ENCODE results near the gene DENND10. TPM values are rescaled to one million over a fixed set of nuclear protein-coding genes. Genes with fewer than 3 reads are reported as not detected.
"Not testable (repeated sequence)": the region's sequence is repeated elsewhere in the genome, so short reads cannot be mapped to it uniquely, and the experiment has no call there.

DENND10 gene
- polyA plus RNA-seq, 2 donors: 20.4 to 26.2 TPM

- H3K27me3 ChIP-seq (ENCODE audit: control insufficient read depth in 1 of 2, insufficient read depth in 2 of 2, low read length in 2 of 2): no peaks in the 10 kb centered on the region
- 79% methylated on average over 13 of the region's 13 CpGs for WGBS, 2 donors
- peaks cover 4 to 18% of the 10 kb centered on the region in 2 donors for H3K36me3 ChIP-seq (ENCODE audit: control insufficient read depth in 2 of 2, insufficient read depth in 2 of 2, low read length in 1 of 2)
- H3K4me1 ChIP-seq (ENCODE audit: control insufficient read depth in 2 of 2, insufficient read depth in 2 of 2, low read length in 1 of 2): no peaks in the 10 kb centered on the region
- H3K9me3 ChIP-seq (ENCODE audit: control insufficient read depth in 2 of 2, insufficient read depth in 1 of 2, low read depth in 1 of 2, low read length in 1 of 2): no peaks in the 10 kb centered on the region
- no peak overlapping the region for H3K4me3 ChIP-seq (ENCODE audit: low read depth in 1 of 2, low read length in 2 of 2)
- no peak overlapping the region for H3K27ac ChIP-seq (ENCODE audit: low read depth in 2 of 2, low read length in 1 of 2)
Observed at GRCh38 chr10:119139464-119140067, 35.7 kb downstream of the DENND10 start.

- H3K4me3 ChIP-seq (ENCODE audit: low read depth in 1 of 2, low read length in 2 of 2): no peak overlapping the region
- no peaks in the 10 kb centered on the region for H3K9me3 ChIP-seq (ENCODE audit: control insufficient read depth in 2 of 2, insufficient read depth in 1 of 2, low read depth in 1 of 2, low read length in 1 of 2)
- no peaks in the 10 kb centered on the region for H3K4me1 ChIP-seq (ENCODE audit: control insufficient read depth in 2 of 2, insufficient read depth in 2 of 2, low read length in 1 of 2)
- no peak overlapping the region for H3K27ac ChIP-seq (ENCODE audit: low read depth in 2 of 2, low read length in 1 of 2)
- no peaks in the 10 kb centered on the region for H3K27me3 ChIP-seq (ENCODE audit: control insufficient read depth in 1 of 2, insufficient read depth in 2 of 2, low read length in 2 of 2)
- 87 to 88% methylated on average over 21 of the region's 21 CpGs for WGBS, 2 donors
- H3K36me3 ChIP-seq (ENCODE audit: control insufficient read depth in 2 of 2, insufficient read depth in 2 of 2, low read length in 1 of 2): peaks cover 4 to 18% of the 10 kb centered on the region in 2 donors
Observed at GRCh38 chr10:119140603-119141245, 36.8 kb downstream of the DENND10 start.

- Histone ChIP-seq H3K4me3 (ENCODE audit: low read depth in 1 of 2, low read length in 2 of 2) (no peak overlapping the region), H3K9me3 (ENCODE audit: control insufficient read depth in 2 of 2, insufficient read depth in 1 of 2, low read depth in 1 of 2, low read length in 1 of 2) (no peaks in the 10 kb centered on the region), H3K36me3 (ENCODE audit: control insufficient read depth in 2 of 2, insufficient read depth in 2 of 2, low read length in 1 of 2) (peaks cover 17 to 29% of the 10 kb centered on the region in 2 donors), H3K27me3 (ENCODE audit: control insufficient read depth in 1 of 2, insufficient read depth in 2 of 2, low read length in 2 of 2) (no peaks in the 10 kb centered on the region), H3K4me1 (ENCODE audit: control insufficient read depth in 2 of 2, insufficient read depth in 2 of 2, low read length in 1 of 2) (no peaks in the 10 kb centered on the region), H3K27ac (ENCODE audit: low read depth in 2 of 2, low read length in 1 of 2) (no peak overlapping the region)
- 92 to 93% methylated on average over 10 of the region's 10 CpGs for WGBS, 2 donors
Observed at GRCh38 chr10:119143657-119144056, 39.7 kb downstream of the DENND10 start.

- 93 to 97% methylated on average over 8 of the region's 8 CpGs for WGBS, 2 donors
- no peaks in the 10 kb centered on the region for H3K4me1 ChIP-seq (ENCODE audit: control insufficient read depth in 2 of 2, insufficient read depth in 2 of 2, low read length in 1 of 2)
- H3K36me3 ChIP-seq (ENCODE audit: control insufficient read depth in 2 of 2, insufficient read depth in 2 of 2, low read length in 1 of 2): peaks cover 18 to 20% of the 10 kb centered on the region in 2 donors
- no peak overlapping the region for H3K27ac ChIP-seq (ENCODE audit: low read depth in 2 of 2, low read length in 1 of 2)
- H3K9me3 ChIP-seq (ENCODE audit: control insufficient read depth in 2 of 2, insufficient read depth in 1 of 2, low read depth in 1 of 2, low read length in 1 of 2): no peaks in the 10 kb centered on the region
- H3K4me3 ChIP-seq (ENCODE audit: low read depth in 1 of 2, low read length in 2 of 2): no peak overlapping the region
- H3K27me3 ChIP-seq (ENCODE audit: control insufficient read depth in 1 of 2, insufficient read depth in 2 of 2, low read length in 2 of 2): no peaks in the 10 kb centered on the region
Observed at GRCh38 chr10:119149157-119149556, 45.2 kb downstream of the DENND10 start.

- 87 to 88% methylated on average over 13 of the region's 13 CpGs for WGBS, 2 donors
- no peaks in the 10 kb centered on the region for H3K9me3 ChIP-seq (ENCODE audit: control insufficient read depth in 2 of 2, insufficient read depth in 1 of 2, low read depth in 1 of 2, low read length in 1 of 2)
- peaks cover 20 to 21% of the 10 kb centered on the region in 2 donors for H3K36me3 ChIP-seq (ENCODE audit: control insufficient read depth in 2 of 2, insufficient read depth in 2 of 2, low read length in 1 of 2)
- no peak overlapping the region for H3K4me3 ChIP-seq (ENCODE audit: low read depth in 1 of 2, low read length in 2 of 2)
- no peak overlapping the region for H3K27ac ChIP-seq (ENCODE audit: low read depth in 2 of 2, low read length in 1 of 2)
- no peaks in the 10 kb centered on the region for H3K27me3 ChIP-seq (ENCODE audit: control insufficient read depth in 1 of 2, insufficient read depth in 2 of 2, low read length in 2 of 2)
- no peaks in the 10 kb centered on the region for H3K4me1 ChIP-seq (ENCODE audit: control insufficient read depth in 2 of 2, insufficient read depth in 2 of 2, low read length in 1 of 2)
Observed at GRCh38 chr10:119149729-119150128, 45.8 kb downstream of the DENND10 start.

- H3K4me3 ChIP-seq (ENCODE audit: low read depth in 1 of 2, low read length in 2 of 2); H3K27me3 ChIP-seq (ENCODE audit: control insufficient read depth in 1 of 2, insufficient read depth in 2 of 2, low read length in 2 of 2); H3K4me1 ChIP-seq (ENCODE audit: control insufficient read depth in 2 of 2, insufficient read depth in 2 of 2, low read length in 1 of 2); H3K27ac ChIP-seq (ENCODE audit: low read depth in 2 of 2, low read length in 1 of 2); H3K9me3 ChIP-seq (ENCODE audit: control insufficient read depth in 2 of 2, insufficient read depth in 1 of 2, low read depth in 1 of 2, low read length in 1 of 2): not testable (repeated sequence)
- WGBS, 2 donors: 97% methylated on average over 6 of the region's 6 CpGs
- peaks cover 20 to 30% of the 10 kb centered on the region in 2 donors for H3K36me3 ChIP-seq (ENCODE audit: control insufficient read depth in 2 of 2, insufficient read depth in 2 of 2, low read length in 1 of 2)
Observed at GRCh38 chr10:119151601-119152000, 47.7 kb downstream of the DENND10 start.

GRCh38 chr10:119153041-119153440 lies 49.1 kb downstream of the DENND10 start:
- 92 to 94% methylated on average over 5 of the region's 5 CpGs for WGBS, 2 donors
- H3K36me3 ChIP-seq (ENCODE audit: control insufficient read depth in 2 of 2, insufficient read depth in 2 of 2, low read length in 1 of 2): peaks cover 11 to 23% of the 10 kb centered on the region in 2 donors

GRCh38 chr10:119153661-119154060 lies 49.7 kb downstream of the DENND10 start:
- Histone ChIP-seq H3K9me3 (ENCODE audit: control insufficient read depth in 2 of 2, insufficient read depth in 1 of 2, low read depth in 1 of 2, low read length in 1 of 2) (no peaks in the 10 kb centered on the region), H3K27ac (ENCODE audit: low read depth in 2 of 2, low read length in 1 of 2) (no peak overlapping the region), H3K4me1 (ENCODE audit: control insufficient read depth in 2 of 2, insufficient read depth in 2 of 2, low read length in 1 of 2) (no peaks in the 10 kb centered on the region), H3K4me3 (ENCODE audit: low read depth in 1 of 2, low read length in 2 of 2) (no peak overlapping the region), H3K36me3 (ENCODE audit: control insufficient read depth in 2 of 2, insufficient read depth in 2 of 2, low read length in 1 of 2) (peaks cover 7 to 21% of the 10 kb centered on the region in 2 donors), H3K27me3 (ENCODE audit: control insufficient read depth in 1 of 2, insufficient read depth in 2 of 2, low read length in 2 of 2) (no peaks in the 10 kb centered on the region)
- WGBS, 2 donors: 94 to 99% methylated on average over 12 of the region's 12 CpGs

More at GRCh38 chr10:119153041-119153440, 49.1 kb downstream of the DENND10 start:
- Histone ChIP-seq H3K4me1 (ENCODE audit: control insufficient read depth in 2 of 2, insufficient read depth in 2 of 2, low read length in 1 of 2) (no peaks in the 10 kb centered on the region), H3K4me3 (ENCODE audit: low read depth in 1 of 2, low read length in 2 of 2) (no peak overlapping the region), H3K27me3 (ENCODE audit: control insufficient read depth in 1 of 2, insufficient read depth in 2 of 2, low read length in 2 of 2) (no peaks in the 10 kb centered on the region), H3K9me3 (ENCODE audit: control insufficient read depth in 2 of 2, insufficient read depth in 1 of 2, low read depth in 1 of 2, low read length in 1 of 2) (no peaks in the 10 kb centered on the region), H3K27ac (ENCODE audit: low read depth in 2 of 2, low read length in 1 of 2) (no peak overlapping the region)

- Histone ChIP-seq H3K27me3 (ENCODE audit: control insufficient read depth in 1 of 2, insufficient read depth in 2 of 2, low read length in 2 of 2) (no peaks in the 10 kb centered on the region), H3K4me1 (ENCODE audit: control insufficient read depth in 2 of 2, insufficient read depth in 2 of 2, low read length in 1 of 2) (no peaks in the 10 kb centered on the region), H3K9me3 (ENCODE audit: control insufficient read depth in 2 of 2, insufficient read depth in 1 of 2, low read depth in 1 of 2, low read length in 1 of 2) (no peaks in the 10 kb centered on the region), H3K27ac (ENCODE audit: low read depth in 2 of 2, low read length in 1 of 2) (no peak overlapping the region), H3K36me3 (ENCODE audit: control insufficient read depth in 2 of 2, insufficient read depth in 2 of 2, low read length in 1 of 2) (peaks cover 0 to 24% of the 10 kb centered on the region in 2 donors), H3K4me3 (ENCODE audit: low read depth in 1 of 2, low read length in 2 of 2) (no peak overlapping the region)
- WGBS, 2 donors: 76 to 83% methylated on average over 8 of the region's 8 CpGs
Observed at GRCh38 chr10:119159332-119159731, 55.4 kb downstream of the DENND10 start.

Measured in esophagus (tissue), 2 donors.